Measurements from ENCODE around the gene CD99. TPM values are rescaled to one million over a fixed set of nuclear protein-coding genes. Genes with fewer than 3 reads are reported as not detected.
A peak's percentile ranks its signal among the peaks of the same experiment; 100 is the strongest.

The CD99 gene, protein sequence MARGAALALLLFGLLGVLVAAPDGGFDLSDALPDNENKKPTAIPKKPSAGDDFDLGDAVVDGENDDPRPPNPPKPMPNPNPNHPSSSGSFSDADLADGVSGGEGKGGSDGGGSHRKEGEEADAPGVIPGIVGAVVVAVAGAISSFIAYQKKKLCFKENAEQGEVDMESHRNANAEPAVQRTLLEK
- 0.44 and 2.4 TPM in 2 replicates for total RNA-seq (2014; rRNA removed; shearing (Covaris generic))

DNA sequence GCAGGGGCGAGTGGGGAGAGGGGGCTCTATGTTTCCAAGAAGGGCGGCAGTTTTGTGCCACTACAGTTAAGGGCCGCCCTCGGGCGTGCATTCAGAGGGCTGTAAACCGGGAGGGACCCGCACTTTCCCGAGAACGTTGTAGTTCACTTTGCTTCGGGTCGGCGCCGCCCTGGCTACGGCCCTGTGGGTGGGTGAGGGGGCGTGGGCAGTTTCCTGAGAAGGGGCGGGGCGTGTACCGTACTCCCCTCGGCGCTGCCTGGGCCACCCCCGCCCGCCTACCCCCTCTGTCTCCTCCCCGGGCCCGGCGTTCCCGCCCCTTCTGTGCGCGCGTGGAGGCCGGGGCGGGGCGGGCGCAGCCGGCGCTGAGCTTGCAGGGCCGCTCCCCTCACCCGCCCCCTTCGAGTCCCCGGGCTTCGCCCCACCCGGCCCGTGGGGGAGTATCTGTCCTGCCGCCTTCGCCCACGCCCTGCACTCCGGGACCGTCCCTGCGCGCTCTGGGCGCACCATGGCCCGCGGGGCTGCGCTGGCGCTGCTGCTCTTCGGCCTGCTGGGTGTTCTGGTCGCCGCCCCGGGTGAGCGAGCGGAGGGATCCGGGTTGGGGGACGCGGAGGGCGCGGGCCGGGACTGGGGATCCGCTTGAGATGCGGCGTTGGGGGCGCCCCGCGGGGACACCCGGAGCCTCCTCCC, at the start of gene CD99:
CD99 (plus strand) TSS at position 440 of the 687 bp plus-strand sequence; CDS start at position 506, 66 bp downstream.
- no peak for DNase-seq (ENCODE audit: low spot score)

DNA sequence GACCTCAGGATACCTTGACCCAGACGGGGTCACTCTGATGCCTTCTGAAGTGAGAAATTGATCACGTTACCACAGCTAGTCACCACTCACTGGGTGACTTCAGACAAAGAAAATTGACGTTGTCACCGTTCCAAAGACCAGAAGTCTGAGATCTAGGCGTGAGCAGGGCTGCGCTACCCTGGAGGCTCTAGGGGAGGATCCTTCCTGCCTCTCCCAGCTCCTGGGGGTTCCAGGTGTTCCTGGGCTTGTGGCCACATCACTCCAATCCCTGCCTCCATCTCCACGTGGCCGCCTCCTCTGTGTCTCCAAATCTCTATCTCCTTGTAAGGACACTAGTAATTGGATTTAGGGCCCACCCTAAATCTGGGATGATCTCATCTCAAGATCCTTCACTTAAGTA, 48.9 kb upstream of the CD99 start:
- DNase-seq (ENCODE audit: low spot score) = no peak

DNA sequence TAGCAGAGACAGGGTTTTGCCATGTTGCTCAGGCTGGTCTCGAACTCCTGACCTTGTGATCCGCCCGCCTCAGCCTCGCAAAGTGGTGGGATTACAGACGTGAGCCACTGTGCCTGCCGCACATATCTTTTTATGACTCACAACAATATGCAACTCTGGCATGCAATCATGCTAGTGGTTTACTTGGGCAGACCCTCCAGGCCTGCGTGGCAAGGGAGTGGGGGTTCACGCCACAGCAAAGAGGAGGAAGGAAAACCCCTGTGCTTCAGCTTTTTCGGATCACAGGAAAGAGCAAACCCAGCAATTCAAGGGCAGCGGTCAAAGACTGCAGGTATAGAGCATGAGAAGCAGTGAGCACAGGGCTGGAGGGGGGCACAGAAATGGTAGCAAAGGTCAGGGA, 48.3 kb upstream of the CD99 start:
- DNase-seq (ENCODE audit: low spot score) = no peak

DNA sequence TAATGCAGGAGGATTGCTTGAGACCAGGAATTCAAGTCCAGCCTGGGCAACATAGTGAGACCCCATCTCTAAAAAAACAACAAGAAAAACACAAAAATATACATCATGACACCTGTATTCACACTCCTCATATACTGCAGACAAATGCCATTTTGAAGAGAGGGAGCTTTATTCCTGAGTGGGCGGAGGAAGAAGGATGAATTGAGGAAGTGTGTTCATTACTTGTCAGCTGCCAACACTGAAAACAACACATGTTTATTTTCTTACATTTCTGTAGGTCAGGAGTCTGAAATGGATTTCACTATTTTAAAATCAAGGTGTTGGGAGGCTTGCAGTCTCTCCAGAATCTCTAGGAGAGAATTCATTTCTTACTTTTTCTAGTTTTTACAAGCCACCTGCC, 47.2 kb upstream of the CD99 start:
- DNase-seq (ENCODE audit: low spot score) = no peak

DNA sequence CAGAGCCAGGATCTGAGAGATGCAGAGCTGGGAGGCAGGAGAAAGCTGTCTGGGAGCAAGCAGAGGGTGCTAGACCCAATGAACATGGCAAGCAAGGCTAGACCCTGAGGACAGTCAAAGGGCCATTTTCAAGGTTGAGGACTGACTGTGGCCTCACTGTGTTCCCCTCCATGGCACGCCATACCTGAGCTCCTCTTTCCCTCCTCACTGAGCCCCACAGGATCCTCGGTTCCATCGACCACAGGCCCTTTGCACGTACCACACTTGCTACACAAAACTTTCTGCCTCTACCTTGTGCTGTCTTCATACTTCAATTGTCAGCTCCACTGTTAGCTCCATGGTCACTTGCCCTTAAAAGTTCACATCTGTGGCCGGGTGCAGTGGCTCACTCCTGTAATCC, 45.5 kb upstream of the CD99 start:
- no peak for DNase-seq (ENCODE audit: low spot score)

DNA sequence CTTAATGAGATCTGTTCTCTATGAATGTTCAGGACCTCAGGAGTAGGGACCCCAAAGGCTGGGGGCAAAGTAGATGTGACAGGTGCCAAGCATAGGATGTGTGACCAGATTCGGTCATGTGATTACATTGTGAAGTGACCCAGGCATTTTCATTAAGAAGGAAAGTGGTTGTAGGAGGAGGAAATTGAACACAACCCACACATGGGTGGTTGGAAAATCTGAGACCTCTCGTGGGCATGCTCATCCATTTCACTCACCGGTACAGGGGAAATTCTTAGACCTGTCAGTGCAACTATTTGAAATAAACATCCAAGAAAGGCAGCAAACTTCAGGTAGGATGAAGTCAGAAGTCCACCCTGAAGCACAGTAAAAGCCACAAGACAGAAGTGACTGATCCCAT, 43.5 kb upstream of the CD99 start:
- no peak for DNase-seq (ENCODE audit: low spot score)

DNA sequence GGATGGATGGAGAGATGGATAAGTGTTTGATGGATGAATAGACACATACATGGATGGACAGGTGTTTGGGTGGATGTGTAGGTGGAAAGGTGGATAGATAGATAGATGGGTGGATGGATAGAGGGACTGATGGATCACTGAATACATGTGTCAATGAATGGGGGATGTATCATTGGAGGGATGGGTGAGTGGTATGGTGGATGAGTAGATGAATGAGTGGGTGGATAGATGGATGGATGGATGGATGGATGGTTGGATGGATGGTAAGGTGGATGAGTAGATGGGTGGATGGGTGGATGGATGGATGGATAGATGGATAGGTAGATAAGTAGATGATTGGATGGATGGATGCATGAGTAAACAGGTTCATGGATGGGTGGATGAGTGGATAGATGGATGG, 41.1 kb upstream of the CD99 start:
- DNase-seq (ENCODE audit: low spot score) = no peak

DNA sequence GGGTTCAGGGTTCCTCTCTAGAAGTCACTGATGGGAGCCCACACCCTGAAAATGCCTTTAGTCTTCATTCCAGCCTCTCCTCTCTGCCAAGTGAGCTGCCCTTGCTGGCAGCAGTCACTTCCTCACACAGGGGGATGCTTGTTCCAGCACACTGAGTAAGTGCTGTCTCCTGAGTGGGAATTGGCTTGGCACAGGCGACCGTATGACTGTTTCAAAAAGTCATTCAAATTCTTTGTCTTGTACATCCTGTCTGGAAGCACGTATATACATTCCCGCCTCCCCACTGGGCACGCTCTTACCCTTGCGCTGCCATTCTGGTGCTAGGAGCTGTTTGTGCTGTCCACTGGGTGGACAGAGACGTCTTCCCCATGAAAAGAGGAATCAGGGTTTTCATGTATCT, 40.2 kb upstream of the CD99 start:
- no peak for DNase-seq (ENCODE audit: low spot score)

DNA sequence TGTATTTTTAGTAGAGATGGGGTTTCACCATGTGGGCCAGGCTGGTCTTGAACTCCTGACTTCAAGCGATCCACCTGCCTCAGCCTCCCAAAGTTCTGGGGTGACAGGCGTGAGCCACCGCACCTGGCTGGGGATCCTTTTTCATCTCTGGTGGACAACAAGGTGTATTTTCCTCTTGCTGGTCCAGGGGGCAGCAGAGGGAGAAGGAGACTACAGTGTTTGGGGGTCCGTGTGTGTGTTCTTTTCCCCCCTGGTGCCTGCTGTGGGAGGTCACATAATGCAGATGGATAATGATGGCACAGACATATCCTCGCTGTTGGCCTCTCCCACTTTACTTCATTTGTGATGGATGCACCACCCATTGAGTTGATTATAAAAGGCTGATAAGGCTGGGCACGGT, 39.0 kb upstream of the CD99 start:
- no peak for DNase-seq (ENCODE audit: low spot score)

DNA sequence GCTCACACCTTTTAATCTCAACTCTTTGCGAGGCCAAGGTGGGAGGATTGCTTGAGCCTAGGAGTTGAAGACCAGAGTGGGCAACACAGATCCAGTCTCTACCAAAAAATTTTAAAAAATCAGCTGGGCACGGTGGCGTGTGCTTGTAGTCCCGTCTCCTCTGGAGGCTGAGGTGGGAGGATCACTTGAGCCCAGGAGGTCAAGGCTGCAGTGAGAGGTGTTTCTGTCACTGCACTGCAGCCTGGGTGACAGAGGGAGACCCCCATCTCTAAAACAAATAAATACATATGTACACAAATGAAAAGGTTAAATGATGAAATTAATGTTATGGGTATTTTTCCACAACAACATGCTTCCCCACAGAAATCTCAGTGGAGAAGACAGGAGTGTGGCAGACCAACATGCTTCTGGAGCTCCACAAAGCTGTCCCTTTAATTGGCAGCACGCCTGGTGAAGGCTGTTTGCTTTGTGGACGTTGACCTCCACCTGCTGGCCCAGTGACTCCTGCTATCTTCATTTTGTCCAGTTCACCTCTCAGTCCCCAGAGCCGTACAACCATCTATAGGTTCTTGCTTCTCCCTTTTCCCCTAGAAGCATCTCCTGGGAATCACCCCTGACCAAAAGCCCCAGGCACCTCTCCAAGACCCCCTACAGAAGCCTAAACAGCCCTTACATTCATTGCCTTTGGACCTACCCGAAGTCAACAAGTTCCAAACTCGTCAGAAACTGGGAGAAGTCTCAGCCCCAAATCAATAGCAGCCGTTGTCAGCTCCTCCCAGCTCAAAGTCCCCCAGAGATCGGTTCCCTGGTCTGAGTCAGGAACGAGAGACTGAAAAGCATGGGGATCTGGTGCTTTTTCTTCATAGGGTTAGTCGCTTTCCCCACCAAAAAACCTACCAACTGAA, 36.4 kb upstream of the CD99 start:
- DNase-seq (ENCODE audit: low spot score) = peak; percentile 72

DNA sequence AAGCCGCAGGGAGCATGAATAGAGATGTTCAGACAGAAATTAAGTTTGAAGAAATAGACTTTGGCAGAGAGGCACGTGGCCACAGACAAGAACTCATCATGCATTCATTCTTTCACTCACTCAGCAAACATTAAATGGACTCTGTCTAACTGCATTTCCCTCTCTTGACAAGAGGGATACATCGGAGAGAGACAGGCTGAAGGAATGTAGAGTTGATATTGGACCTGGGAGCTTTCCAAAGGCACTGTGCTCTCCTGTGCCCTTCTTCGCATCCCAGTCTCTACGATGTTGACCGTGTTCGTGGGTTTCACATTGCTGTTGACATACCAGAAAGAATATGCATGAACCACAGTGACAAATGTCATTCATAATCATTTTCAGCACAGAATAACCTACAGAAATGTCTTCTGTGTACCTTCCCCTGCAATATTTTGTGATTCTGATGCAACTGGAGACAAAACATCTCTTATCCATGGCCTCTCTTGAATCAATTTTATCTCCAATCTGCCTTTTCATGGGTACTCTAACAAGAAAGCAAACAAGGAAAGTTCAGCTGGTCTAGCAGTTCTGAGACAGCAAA, 34.7 kb upstream of the CD99 start:
- DNase-seq (ENCODE audit: low spot score) = no peak

DNA sequence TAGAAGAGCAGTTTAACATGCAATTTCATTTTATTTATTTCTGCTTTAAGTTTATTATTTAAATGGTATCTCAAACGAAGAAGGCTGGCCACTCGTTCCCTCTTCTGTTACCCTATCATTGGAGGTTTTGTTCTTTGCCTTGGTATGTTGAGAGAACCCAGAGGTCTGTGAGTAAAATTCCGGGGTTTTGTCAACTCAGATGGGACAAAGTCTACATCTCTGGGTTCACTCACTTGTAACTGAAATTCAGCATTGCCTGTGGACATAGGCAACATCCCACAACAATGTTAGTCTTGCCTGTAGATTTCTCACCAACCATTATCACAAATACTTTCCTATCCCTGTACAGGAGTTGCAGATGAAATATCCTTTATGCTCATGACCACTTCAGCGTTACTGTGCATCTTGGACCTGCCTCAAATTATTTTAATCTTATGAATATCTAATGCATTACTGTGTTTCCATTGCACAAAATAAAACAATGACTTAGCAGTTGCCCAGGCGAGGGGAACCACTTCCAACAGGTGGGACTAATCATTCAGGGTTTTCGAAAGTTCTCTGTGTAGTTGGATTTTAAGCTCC, 33.5 kb upstream of the CD99 start:
- no peak for DNase-seq (ENCODE audit: low spot score)

DNA sequence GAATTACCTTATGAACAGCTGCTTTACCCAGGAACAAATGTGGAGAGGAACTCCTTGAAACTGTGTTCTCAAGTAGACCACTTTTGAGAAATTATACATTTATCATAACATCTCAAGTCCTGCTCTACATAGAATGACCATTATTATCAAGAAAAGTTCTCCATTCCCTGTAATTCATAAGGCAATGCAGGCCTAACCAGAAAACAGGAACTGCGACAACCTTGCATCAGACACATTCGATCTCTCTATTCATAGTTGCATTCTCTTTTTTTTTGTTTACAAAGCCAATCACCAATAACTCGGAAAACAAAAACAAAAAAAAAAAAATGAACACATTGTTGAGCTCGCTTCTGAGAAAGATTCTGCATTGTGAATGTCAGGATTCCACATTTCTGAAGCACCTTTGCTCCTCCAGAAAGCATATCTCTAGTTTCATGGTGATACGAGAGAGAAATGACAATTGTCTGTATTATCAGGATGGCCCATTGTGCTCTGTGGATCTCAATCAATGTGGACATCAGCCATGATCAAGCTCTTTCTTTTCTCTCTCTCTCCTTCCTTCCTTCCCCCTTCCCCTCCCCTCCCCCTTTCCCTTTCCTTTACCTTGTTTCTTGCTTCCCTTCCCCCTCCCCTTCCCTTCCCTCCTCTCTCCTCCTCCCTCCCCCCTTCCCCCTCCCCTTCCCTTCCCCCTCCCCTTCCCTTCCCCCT, 32.4 kb upstream of the CD99 start:
- DNase-seq (ENCODE audit: low spot score) = no peak

DNA sequence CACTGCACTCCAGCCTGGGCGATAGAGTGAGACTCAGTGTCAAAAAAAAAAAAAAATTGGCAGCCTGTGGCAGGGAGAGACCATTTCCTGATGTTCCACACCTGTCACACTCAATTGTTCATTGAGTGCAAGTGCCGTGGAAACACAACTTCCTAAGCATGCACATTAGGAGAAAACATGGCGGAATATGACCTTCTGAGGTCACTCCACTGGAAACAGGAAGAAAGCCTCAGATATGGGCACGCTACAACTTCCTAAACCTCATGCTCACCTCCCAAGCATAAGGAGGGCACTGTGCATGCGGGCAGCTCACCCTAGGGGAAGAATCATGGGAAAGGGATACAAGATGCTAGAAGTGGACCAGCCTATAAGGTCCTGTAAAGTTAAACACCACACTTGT, 28.5 kb upstream of the CD99 start:
- DNase-seq (ENCODE audit: low spot score) = no peak

DNA sequence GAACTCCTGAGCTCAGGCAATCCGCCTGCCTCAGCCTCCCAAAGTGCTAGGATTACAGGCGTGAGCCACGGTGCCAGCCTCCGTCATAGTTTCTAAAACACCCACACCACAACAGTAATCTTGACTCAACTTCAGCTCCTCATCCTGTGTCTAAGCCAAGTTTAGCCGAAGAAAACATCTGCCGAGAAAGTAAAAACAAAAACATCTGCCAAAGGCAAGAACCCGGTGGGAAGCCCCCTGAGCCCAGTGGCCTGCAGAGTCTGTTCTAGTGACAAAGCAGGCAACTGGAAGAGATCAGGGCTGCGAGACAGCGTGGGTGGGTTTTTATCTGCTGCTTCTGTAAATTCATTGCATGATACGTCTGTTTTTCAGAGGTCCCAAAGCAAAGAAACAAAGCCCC, 26.6 kb upstream of the CD99 start:
- no peak for DNase-seq (ENCODE audit: low spot score)

DNA sequence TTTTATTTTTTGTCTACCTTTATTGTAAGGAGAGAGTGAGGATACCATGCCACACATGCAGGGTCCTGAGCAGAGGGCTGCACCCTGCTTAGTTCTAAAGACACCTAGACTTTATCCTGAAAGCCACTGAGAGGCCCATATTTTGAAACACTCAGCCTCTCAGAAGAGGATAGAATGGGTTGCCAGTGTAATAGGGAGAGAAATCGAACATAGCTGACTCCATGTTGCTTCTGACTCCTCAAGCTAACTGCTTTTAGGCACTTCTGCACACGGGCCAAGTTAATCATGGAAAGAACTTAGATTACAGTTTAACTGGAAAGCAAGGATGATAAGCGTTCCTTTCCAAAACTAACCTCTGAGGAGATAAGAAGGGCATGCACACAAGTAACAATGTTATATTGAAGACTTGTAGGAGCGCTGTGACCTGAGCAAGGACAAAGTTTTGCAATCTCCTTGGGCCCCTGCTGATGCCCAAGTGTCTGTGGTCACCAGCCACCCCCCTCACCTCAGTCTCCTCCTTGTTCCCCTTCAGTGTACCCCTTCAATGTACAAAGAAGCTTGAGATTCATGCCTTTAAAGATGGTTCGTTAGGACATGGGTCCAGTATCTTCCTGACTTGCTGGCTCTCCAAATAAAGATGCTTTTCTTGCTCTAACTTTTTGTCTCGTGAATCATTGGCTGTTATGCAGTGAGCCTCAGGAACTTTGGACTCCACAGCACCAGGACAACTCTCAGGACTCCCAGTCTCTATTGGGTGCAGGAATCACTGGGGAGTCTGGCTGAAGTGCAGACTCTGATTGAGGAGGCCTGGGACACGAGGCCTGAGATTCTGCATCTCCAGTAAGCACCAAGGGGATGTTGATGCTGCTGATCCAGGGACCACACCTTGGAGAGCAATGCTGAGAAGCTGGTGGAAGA, 25.4 kb upstream of the CD99 start:
- no peak for DNase-seq (ENCODE audit: low spot score)

DNA sequence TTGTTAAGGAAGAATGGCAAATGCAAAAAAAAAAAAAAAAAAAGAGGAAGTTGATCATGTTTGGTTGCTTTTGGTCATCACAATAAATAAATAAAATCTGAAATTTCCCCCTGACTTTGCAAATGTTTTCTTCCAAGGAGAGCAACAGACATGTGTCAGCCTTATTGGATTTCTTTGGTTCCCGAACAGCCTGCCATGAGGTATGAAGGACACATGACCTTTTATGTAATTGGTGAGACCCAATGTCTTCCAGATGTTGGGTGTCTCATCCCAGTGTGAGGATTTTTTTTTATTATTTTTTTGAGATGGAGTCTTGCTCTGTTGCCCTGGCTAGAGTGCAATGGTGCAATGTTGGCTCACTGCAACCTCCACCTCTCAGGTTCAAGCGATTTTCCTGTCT, 24.6 kb upstream of the CD99 start:
- no peak for DNase-seq (ENCODE audit: low spot score)

DNA sequence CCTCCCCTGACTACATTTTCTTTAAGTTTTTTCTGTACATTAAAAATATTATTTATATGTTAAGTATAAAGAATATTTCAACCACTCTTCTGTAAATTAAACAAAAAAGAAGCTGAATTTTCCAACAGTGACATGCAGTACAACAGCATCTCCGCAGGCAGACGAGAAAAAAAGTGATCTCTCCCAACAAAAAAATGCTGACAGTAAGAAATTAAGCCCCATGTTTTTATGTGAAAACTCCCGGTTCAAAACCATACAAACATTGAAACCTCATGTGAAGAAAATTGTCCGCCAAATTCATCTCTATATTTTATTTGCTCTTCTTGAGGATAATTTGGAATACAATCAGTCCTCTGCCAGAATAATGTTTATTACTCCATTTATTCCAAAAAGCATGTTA, 20.1 kb upstream of the CD99 start:
- no peak for DNase-seq (ENCODE audit: low spot score)

DNA sequence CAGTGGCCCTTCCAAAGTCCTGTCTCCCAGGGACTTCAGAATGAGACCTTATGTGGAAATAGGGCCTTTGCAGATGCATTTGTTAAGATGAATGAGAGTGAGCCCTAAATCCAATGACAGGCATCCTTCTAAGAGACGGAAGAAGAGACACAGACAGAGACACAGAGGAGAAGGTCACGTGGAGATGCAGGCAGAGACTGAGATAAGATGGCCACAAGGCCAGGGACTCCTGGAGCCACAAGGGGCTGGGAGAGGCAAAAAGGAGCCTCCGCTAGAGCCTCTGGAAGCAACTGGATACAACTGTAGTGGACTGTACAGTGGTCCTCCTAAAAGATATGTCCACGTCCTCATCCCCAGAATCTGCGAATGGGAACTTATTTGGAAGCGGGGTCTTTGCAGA, 19.0 kb upstream of the CD99 start:
- no peak for DNase-seq (ENCODE audit: low spot score)

DNA sequence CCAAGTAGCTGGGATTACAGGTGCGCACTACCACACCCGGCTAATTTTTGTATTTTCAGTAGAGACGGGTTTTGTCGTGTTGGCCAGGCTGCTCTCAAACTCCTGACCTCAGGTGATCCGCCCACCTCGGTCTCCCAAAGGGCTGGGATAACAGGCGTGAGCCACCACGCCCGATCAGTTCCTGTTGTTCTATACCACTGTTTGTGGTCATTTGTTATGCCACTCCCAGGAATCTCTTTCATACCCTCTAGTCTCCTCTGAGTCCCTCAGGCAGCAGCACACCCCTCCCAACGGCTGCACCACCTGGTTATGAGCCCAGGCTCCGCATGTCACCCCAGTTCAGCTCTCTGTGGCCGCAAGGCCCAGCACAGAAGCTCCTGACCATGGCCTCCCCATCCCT, 17.5 kb upstream of the CD99 start:
- DNase-seq (ENCODE audit: low spot score) = no peak

All from HT-29 (cell line).